ENCODE data around the gene FOLR3. TPM values are rescaled to one million over a fixed set of nuclear protein-coding genes. Genes with fewer than 3 reads are reported as not detected.

Gene FOLR3
- total RNA-seq, 1 experiment from 2014 or later = not detected

GRCh38 chr11:72188267-72188666 lies 52.7 kb downstream of the FOLR3 start:
- peaks cover 8% of the 10 kb centered on the region for H3K4me1 Mint-ChIP-seq
- H3K36me3 Mint-ChIP-seq = no peaks in the 10 kb centered on the region
- POLR2A ChIA-PET = no interaction called here
- H3K9me3 Mint-ChIP-seq = no peaks in the 10 kb centered on the region
- DNase-seq (ENCODE audit: low spot score) (no peak), ATAC-seq (no peak)
- TF ChIP-seq JAZF1 (CRISPR knock-in tag; IDR thresholded peaks at IDR 0.05) = no peak
- TF ChIP-seq CREM (CRISPR knock-in tag; IDR thresholded peaks at IDR 0.05) = no peak
- TF ChIP-seq USF2 (CRISPR knock-in tag; IDR thresholded peaks at IDR 0.05) = no peak
- no peak for TF ChIP-seq PREB (CRISPR knock-in tag; IDR thresholded peaks at IDR 0.05; ENCODE audit: borderline replicate concordance)
- no peak for TF ChIP-seq RORB (CRISPR knock-in tag; IDR thresholded peaks at IDR 0.05)
- no peak for TF ChIP-seq AR (CRISPR knock-in tag; IDR thresholded peaks at IDR 0.05)
- no peak for TF ChIP-seq IRF1 (CRISPR knock-in tag; IDR thresholded peaks at IDR 0.05)
- TF ChIP-seq ZSCAN18 (CRISPR knock-in tag; IDR thresholded peaks at IDR 0.05) = no peak
- no peak overlapping the region for H3K4me3 Mint-ChIP-seq
- CTCF ChIA-PET = interaction anchor here (1.3 to 2.0 kb wide), 3 partner anchors 163 to 243 kb away, joined by 3 to 7 read pairs (median 6); no protein-coding TSS in a partner anchor
- peaks cover 2% of the 10 kb centered on the region; the same call in 1 of the 2 replicates for H3K27me3 Mint-ChIP-seq (ENCODE audit: low read depth)
- H3K27ac Mint-ChIP-seq = no peak overlapping the region

Other genes starting within 250 kb of the FOLR3 start
- 10.6 to 14.6 TPM (median 11.8 TPM) in 3 replicates for gene XNDC1N, start 207.1 kb upstream of the FOLR3 start, total RNA-seq (2021)
- gene RNF121, start 206.7 kb upstream of the FOLR3 start, total RNA-seq (2021) = 40.2 to 45.3 TPM (median 41.0 TPM) in 3 replicates
- 14.1 to 17.3 TPM (median 15.0 TPM) in 3 replicates for gene IL18BP, start 136.8 kb upstream of the FOLR3 start, total RNA-seq (2021)
- 117 to 147 TPM (median 118 TPM) in 3 replicates for gene NUMA1, start 55.2 kb upstream of the FOLR3 start, total RNA-seq (2021)
- 5.3 to 5.6 TPM (median 5.3 TPM) in 3 replicates for gene LRRC51, start 54.9 kb upstream of the FOLR3 start, total RNA-seq (2021)
- gene LAMTOR1, start 32.4 kb upstream of the FOLR3 start, total RNA-seq (2021) = 79.4 to 84.3 TPM (median 80.4 TPM) in 3 replicates
- gene TOMT, start 29.8 kb upstream of the FOLR3 start, total RNA-seq (2021) = not detected in 3 replicates
- gene ANAPC15, start 23.0 kb upstream of the FOLR3 start, total RNA-seq (2021) = 60.2 to 75.4 TPM (median 66.1 TPM) in 3 replicates
- gene FOLR1, start 56.4 kb downstream of the FOLR3 start, total RNA-seq (2021) = 0.35 to 0.87 TPM (median 0.85 TPM) in 3 replicates
- gene FOLR2, start 81.1 kb downstream of the FOLR3 start, total RNA-seq (2021) = not detected in 3 replicates
- gene INPPL1, start 89.0 kb downstream of the FOLR3 start, total RNA-seq (2021) = 125 to 138 TPM (median 136 TPM) in 3 replicates
- 1.3 to 1.6 TPM (median 1.3 TPM) in 3 replicates for gene PHOX2A, start 108.5 kb downstream of the FOLR3 start, total RNA-seq (2021)

Measured in WTC11 (cell line).